Esophagus squamous epithelium (tissue), 5 donors: ENCODE results near the gene KCNK4. TPM values are rescaled to one million over a fixed set of nuclear protein-coding genes. Genes with fewer than 3 reads are reported as not detected.

Experiments
- DNase-seq: peaks from one replicate; lab custom pipeline; 2025; lab: John Stamatoyannopoulos, UW
- H3K27ac ChIP-seq, 4 donors: fragments of 200-600 bp; sonication (generic); one replicate each; pipeline ENCODE4 v1.5.1; 2016 to 2019; ENCODE audit warnings: mild to moderate bottlenecking in 1 of 4
- H3K27me3 ChIP-seq, 4 donors: fragments of 200-600 bp; sonication (generic); 1 replicate in 3 of 4; 2 replicates in 1 of 4; pipeline versions ENCODE4 v1.5.1 to v1.6.0; 2017 to 2021; ENCODE audit warnings: antibody characterized with exemption in 1 of 4
- H3K36me3 ChIP-seq, 3 donors: fragments of 200-600 bp; sonication (generic); one replicate each; pipeline ENCODE4 v1.5.1; 2016 to 2019
- H3K4me1 ChIP-seq, 3 donors: fragments of 200-600 bp; sonication (generic); one replicate each; pipeline ENCODE4 v1.5.1; 2017 to 2019
- H3K4me3 ChIP-seq, 4 donors: fragments of 200-600 bp; sonication (generic); 1 replicate in 3 of 4; 2 replicates in 1 of 4; pipeline ENCODE4 v1.5.1; 2016 to 2019; ENCODE audit warnings: mild to moderate bottlenecking in 2 of 4, moderate library complexity in 1 of 4
- H3K9me3 ChIP-seq, 3 donors: fragments of 200-600 bp; sonication (generic); one replicate each; pipeline ENCODE4 v1.5.1; 2016 to 2019
- POLR2A ChIP-seq, 4 donors: fragments of 450-650 bp; IDR thresholded peaks; one replicate each; pipeline ENCODE4 v1.6.1; 2017; ENCODE audit warnings: antibody characterized with exemption in 4 of 4, mild to moderate bottlenecking in 4 of 4, moderate library complexity in 3 of 4
- WGBS, 2 donors: methylation state at CpG; one replicate each; pipeline ENCODE4 v1.1.5; 2018; 5-methylcytosine and 5-hydroxymethylcytosine counted together
- intact Hi-C: fragments of 100-400 bp; cut with DNase I; formaldehyde crosslinking; loops from one replicate; pipeline ENCODE4 v1.15.0; 2022
- total RNA-seq, 4 donors: library from RNA; depleted of rRNA; stranded (reverse); fragments of >200 nt; gene quantifications; one replicate each; pipeline ENCODE4 v1.1.0, GENCODE V29; 2016
- TF ChIP-seq, protein P1 (sequence below), 6 experiments: fragments of 450-650 bp in 4 of 6; fragments of 200-600 bp in 2 of 6; sonication (generic) in 2 of 6; IDR thresholded peaks; one replicate each; pipeline ENCODE4 v1.5.1; 2016 to 2019; ENCODE audit warnings: antibody characterized with exemption in 6 of 6, mild to moderate bottlenecking in 4 of 6, moderate library complexity in 4 of 6
- donor health status: DM: yes; HTN: yes; CAD: no.

KCNK4 gene
- total RNA-seq, 4 donors from 2014 or later: not detected

DNA sequence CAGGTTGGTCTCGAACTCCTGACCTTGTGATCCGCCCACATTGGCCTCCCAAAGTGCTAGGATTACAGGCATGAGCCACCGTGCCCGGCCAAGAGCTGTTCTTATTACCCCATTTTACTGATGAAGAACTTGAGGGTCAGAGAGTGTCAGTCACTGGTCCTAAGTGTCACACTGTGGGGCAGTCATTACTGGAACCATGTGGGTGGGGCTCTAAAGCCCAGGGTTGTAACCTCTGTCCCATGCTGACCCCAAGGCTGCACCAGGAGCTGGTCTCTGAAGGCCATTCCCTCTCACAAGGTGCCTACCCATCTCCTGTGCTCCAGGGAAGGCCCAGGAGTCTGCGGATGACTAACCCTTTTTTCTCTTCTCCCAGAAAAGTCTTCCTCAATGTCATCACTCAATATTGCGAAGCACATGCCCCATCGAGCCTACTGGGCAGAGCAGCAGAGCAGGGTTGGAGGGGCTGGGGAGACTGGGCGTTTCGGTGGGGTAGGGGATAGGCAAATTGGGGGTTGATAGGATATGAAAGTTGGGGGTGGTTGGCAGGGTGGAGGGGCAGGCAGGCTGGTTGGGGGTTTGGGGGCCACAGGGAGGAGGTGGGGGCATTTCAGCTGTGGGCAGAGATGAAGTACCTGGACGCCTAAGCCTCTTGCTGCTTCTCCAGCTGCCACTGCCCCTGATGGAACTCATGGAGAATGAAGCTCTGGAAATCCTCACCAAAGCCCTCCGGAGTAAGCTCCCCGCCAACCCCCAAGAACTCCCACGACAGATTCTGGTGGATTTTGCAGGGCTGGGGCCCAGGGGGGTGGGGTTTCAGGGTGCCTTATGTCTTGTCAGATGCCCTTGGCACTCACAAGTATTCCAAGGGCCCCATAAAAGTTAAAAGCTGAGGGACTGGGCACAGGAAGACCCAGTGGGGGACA lies 12.3 kb downstream of the KCNK4 start:
- intact Hi-C loops: loop anchor here (5.0 kb wide), 1 partner anchor 101 kb away; no protein-coding TSS in a partner anchor
- Histone ChIP-seq H3K36me3 (peaks cover 0 to 16% (median 0%) of the 10 kb centered on the region in 3 donors), H3K4me1 (peaks cover 39 to 73% (median 43%) of the 10 kb centered on the region in 3 donors), H3K9me3 (no peaks in the 10 kb centered on the region), H3K27ac (peak overlapping the region; percentile 92 to 97 (median 94)), H3K4me3 (peak overlapping the region in 2 of 4 donors; percentile 74 to 86), H3K27me3 (peaks cover 5 to 46% (median 10%) of the 10 kb centered on the region in 4 donors)
- DNase-seq: no peak
- no peak for TF ChIP-seq POLR2A (IDR thresholded peaks at IDR 0.05)
- TF ChIP-seq, protein P1, sequence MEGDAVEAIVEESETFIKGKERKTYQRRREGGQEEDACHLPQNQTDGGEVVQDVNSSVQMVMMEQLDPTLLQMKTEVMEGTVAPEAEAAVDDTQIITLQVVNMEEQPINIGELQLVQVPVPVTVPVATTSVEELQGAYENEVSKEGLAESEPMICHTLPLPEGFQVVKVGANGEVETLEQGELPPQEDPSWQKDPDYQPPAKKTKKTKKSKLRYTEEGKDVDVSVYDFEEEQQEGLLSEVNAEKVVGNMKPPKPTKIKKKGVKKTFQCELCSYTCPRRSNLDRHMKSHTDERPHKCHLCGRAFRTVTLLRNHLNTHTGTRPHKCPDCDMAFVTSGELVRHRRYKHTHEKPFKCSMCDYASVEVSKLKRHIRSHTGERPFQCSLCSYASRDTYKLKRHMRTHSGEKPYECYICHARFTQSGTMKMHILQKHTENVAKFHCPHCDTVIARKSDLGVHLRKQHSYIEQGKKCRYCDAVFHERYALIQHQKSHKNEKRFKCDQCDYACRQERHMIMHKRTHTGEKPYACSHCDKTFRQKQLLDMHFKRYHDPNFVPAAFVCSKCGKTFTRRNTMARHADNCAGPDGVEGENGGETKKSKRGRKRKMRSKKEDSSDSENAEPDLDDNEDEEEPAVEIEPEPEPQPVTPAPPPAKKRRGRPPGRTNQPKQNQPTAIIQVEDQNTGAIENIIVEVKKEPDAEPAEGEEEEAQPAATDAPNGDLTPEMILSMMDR (IDR thresholded peaks at IDR 0.05): no peak
- 82 to 90% methylated on average over 5 to 10 of the region's 13 CpGs for WGBS, 2 donors

DNA sequence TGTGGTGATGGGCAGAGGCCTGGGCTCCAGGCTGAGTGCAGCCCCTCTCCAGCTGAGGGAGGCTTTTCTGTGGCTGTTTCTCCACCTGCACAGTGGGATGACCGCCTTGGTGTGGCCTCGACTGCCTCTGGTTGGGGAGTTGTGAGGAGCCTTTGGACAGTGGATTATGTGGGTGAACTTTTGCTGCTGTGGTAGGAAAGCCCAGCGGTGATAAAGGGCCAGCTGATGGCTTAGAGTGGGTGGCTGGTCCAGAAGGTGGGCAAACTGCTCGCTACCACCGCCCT lies 12.9 kb downstream of the KCNK4 start:
- peaks cover 0 to 22% (median 0%) of the 10 kb centered on the region in 3 donors for H3K36me3 ChIP-seq
- intact Hi-C loops: loop anchor here (5.0 kb wide), 1 partner anchor 102 kb away; no protein-coding TSS in a partner anchor
- no peaks in the 10 kb centered on the region for H3K9me3 ChIP-seq
- DNase-seq: no peak
- peak overlapping the region; percentile 35 to 86 (median 74) for H3K4me3 ChIP-seq
- H3K4me1 ChIP-seq: peaks cover 38 to 69% (median 42%) of the 10 kb centered on the region in 3 donors
- peaks cover 0 to 40% (median 10%) of the 10 kb centered on the region in 4 donors for H3K27me3 ChIP-seq
- TF ChIP-seq POLR2A (IDR thresholded peaks at IDR 0.05): no peak
- TF ChIP-seq, protein P1 (IDR thresholded peaks at IDR 0.05): no peak
- H3K27ac ChIP-seq: peak overlapping the region; percentile 92 to 97 (median 94)
- 46 to 80% methylated on average over 2 to 4 of the region's 5 CpGs for WGBS, 2 donors

- TF ChIP-seq POLR2A (IDR thresholded peaks at IDR 0.05): peak in 1 of 4 donors; percentile 19
- TF ChIP-seq, protein P1 (IDR thresholded peaks at IDR 0.05): peak; percentile 81 to 95 (median 92)
- peaks cover 0 to 24% (median 0%) of the 10 kb centered on the region in 3 donors for H3K36me3 ChIP-seq
- DNase-seq: peak; percentile 67
- peaks cover 0 to 35% (median 6%) of the 10 kb centered on the region in 4 donors for H3K27me3 ChIP-seq
- peak overlapping the region; percentile 35 to 86 (median 74) for H3K4me3 ChIP-seq
- 0% methylated on average over 14 to 19 of the region's 46 CpGs for WGBS, 2 donors
- H3K9me3 ChIP-seq: no peaks in the 10 kb centered on the region
- intact Hi-C loops: loop anchor here (5.0 kb wide), 1 partner anchor 102 kb away; no protein-coding TSS in a partner anchor
- peak overlapping the region; percentile 92 to 97 (median 94) for H3K27ac ChIP-seq
- H3K4me1 ChIP-seq: peaks cover 33 to 64% (median 37%) of the 10 kb centered on the region in 3 donors
Observed at GRCh38 chr11:64304316-64305072, 13.4 kb downstream of the KCNK4 start.

DNA sequence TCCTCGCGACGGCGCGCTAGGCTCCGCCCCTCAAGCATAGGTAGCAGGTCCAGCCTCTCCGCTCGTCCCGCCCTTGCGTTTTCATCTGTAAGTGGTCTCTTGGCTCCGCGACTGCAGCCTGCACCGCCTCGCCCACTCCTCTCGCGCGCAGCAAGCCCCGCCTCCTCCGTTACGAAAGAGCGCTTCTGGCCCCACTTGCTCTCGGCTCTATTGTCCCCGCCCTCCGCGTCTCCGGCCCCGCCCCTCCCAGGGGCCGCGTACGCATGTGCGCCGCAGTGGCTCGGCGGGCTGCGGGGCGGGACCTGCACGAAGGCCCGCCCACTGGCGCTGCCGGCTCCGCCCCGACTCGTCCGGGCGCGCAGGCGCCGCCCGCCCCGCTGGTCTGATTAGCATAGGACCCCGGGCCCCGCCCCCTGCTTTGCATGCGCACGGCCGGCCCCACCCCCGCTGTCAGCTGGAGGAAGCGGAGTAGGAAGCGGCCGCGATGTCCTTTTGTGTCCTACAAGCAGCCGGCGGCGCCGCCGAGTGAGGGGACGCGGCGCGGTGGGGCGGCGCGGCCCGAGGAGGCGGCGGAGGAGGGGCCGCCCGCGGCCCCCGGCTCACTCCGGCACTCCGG lies 14.1 kb downstream of the KCNK4 start, which contains the start of gene ESRRA:
Gene ESRRA, plus strand, starts transcription at position 450 of the 616 bp plus-strand sequence. CDS start 1,656 bp downstream, outside the sequence.
- H3K27me3 ChIP-seq: peaks cover 0 to 28% (median under 1%) of the 10 kb centered on the region in 4 donors
- peak within 1 kb of the TSS; percentile 71 to 86 (median 74) for H3K4me3 ChIP-seq
- H3K4me1 ChIP-seq: peaks cover 26 to 64% (median 30%) of the 10 kb centered on the region in 3 donors
- peak within 1 kb of the TSS; percentile 92 to 97 (median 94) for H3K27ac ChIP-seq
- peak; percentile 98 for DNase-seq
- no peaks in the 10 kb centered on the region for H3K9me3 ChIP-seq
- peak in 3 of 4 donors; percentile 31 to 75 (median 70) for TF ChIP-seq POLR2A (IDR thresholded peaks at IDR 0.05)
- TF ChIP-seq, protein P1 (IDR thresholded peaks at IDR 0.05): peak in 1 of 6 experiments; percentile 18
- H3K36me3 ChIP-seq: peaks cover 0 to 24% (median 0%) of the 10 kb centered on the region in 3 donors
- WGBS, 2 donors: 0% methylated on average over 6 to 8 of the region's 81 CpGs
- intact Hi-C loops: no loop called here
